SJSA1 (cell line): Measurements from ENCODE around the gene SERPINC1. TPM values are rescaled to one million over a fixed set of nuclear protein-coding genes. Genes with fewer than 3 reads are reported as not detected.
"Not testable (repeated sequence)": the region's sequence is repeated elsewhere in the genome, so short reads cannot be mapped to it uniquely, and the experiment has no call there.

ENCODE experiments used
- DNase-seq, 2 experiments: peaks; one replicate each; pipeline ENCODE4 v3.0.0-alpha.2; 2015 to 2020; ENCODE audit warnings: low spot score in 2 of 2, low read depth in 1 of 2
- H3K27ac ChIP-seq: fragments of 250-450 bp; sonication (Bioruptor Pico); 2 replicates; pipeline ENCODE4 v1.5.1; 2020; ENCODE audit warnings: mild to moderate bottlenecking, moderate library complexity
- H3K27me3 ChIP-seq: fragments of 250-450 bp; sonication (Bioruptor Pico); replicated peaks from 2 replicates; pipeline ENCODE4 v1.5.1; 2020; ENCODE audit warnings: mild to moderate bottlenecking, moderate library complexity
- H3K36me3 ChIP-seq: fragments of 250-450 bp; sonication (Bioruptor Pico); 2 replicates; pipeline ENCODE4 v1.5.1; 2020; ENCODE audit warnings: mild to moderate bottlenecking
- H3K4me1 ChIP-seq: fragments of 250-450 bp; sonication (Bioruptor Pico); replicated peaks from 2 replicates; pipeline ENCODE4 v1.6.1; 2021; ENCODE audit warnings: mild to moderate bottlenecking
- H3K4me3 ChIP-seq: fragments of 250-450 bp; sonication (Bioruptor Pico); 2 replicates; pipeline ENCODE4 v1.5.1; 2020; ENCODE audit warnings: mild to moderate bottlenecking
- H3K9me3 ChIP-seq: fragments of 250-450 bp; sonication (Bioruptor Pico); replicated peaks from 2 replicates; pipeline ENCODE4 v1.5.1; 2020; ENCODE audit warnings: mild to moderate bottlenecking
- total RNA-seq: library from RNA; depleted of rRNA; stranded (reverse); fragments of >200 nt; shearing (Covaris generic); gene quantifications from 2 replicates; pipeline ENCODE4 v1.2.3, GENCODE V29; 2014; rRNA removed

SERPINC1 gene
- total RNA-seq = 0.34 TPM in 1 of 2 replicates, not detected in the other

DNA sequence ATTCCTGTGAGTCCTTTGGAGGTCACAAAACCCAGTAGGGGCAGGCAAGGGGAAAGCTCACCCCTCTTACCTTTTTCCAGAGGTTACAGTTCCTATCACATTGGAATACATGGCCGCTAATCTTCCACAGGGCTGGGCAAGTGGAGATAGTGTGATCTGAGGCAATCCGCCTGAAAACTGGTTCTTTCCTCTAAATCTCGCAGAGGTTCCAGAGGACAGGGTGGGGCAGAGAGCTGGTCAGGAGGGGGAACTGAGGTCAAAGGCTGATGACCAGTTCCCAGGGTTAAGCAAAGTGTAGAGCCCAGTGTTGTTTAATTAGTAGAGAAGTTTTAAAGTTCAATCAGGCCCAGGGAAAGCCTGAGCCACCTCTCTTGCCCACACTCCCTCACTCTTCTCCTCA, at the start of gene SERPINC1:
Gene SERPINC1 (minus strand): TSS at position 179 of the 400 bp plus-strand sequence. CDS start 68 bp downstream, at position 111.
- Histone ChIP-seq H3K4me1 (no peaks in the 10 kb centered on the region), H3K36me3 (no peaks in the 10 kb centered on the region), H3K27ac (no peak within 1 kb of the TSS), H3K27me3 (no peaks in the 10 kb centered on the region), H3K9me3 (no peaks in the 10 kb centered on the region), H3K4me3 (no peak within 1 kb of the TSS)
- DNase-seq = no peak

DNA sequence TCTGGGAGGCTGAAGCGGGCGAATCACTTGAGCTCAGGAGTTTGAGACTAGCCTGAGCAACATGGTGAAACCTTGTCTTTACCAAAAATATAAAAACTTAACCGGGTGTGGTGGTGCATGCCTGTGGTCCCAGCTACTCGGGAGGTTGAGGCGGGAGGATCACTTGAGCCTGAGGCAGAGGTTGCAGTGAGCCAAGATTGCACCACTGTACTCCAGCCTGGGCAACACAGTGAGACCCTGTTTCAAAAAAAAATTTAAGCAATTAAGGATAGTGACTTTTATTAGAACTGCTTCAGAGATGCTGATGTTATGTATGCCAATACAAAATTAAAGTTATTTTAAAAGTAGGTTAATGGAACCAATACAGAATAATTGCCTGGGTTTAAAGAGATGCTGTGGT, 48.8 kb upstream of the SERPINC1 start:
- peaks cover 69% of the 10 kb centered on the region for H3K36me3 ChIP-seq
- not testable (repeated sequence) for DNase-seq

DNA sequence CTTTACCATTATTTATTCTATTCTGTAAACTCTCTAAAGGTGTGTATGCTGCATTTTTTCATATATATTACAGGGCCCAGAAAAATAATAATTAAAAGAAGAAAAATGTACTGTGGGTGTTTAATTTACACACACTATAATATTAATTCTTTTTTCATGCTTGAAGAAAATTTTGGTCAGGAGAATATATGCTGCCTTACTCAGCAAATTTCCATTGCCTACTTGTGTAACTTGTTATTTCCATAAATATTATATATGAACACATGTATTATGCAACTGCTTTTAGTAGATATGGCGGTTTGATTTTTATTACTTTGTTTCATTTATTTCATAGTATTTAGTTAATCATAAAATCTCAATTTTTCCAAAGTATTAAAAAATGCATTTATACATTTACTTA, 46.4 kb upstream of the SERPINC1 start:
- Histone ChIP-seq H3K4me1 (no peaks in the 10 kb centered on the region), H3K27me3 (no peaks in the 10 kb centered on the region), H3K27ac (no peak overlapping the region), H3K4me3 (no peak overlapping the region), H3K36me3 (peaks cover 79% of the 10 kb centered on the region), H3K9me3 (no peaks in the 10 kb centered on the region)
- no peak for DNase-seq

More for the DNA sequence above, 48.8 kb upstream of the SERPINC1 start:
- not testable (repeated sequence) for H3K27me3 ChIP-seq, H3K27ac ChIP-seq, H3K4me3 ChIP-seq, H3K9me3 ChIP-seq, H3K4me1 ChIP-seq

DNA sequence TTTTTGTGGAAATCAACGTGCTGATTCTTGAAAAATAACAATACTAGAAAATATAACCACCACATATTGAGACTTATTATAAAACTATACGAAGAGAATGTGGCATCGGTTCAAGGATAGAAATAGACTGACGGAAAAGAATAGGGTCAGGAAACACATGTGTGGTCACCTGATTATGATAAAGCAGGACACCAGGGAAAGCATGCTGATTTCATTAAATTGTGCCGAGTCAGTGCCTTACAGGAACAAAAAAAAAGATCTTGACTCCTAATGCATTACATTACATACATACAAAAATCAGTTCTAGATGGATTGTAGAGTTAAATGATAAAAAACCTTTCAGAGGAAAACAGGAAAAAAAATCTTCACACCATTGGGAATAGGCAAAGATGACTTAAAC, 43.5 kb upstream of the SERPINC1 start:
- DNase-seq = no peak
- H3K4me1 ChIP-seq = no peaks in the 10 kb centered on the region
- no peaks in the 10 kb centered on the region for H3K9me3 ChIP-seq
- no peaks in the 10 kb centered on the region for H3K27me3 ChIP-seq
- H3K27ac ChIP-seq = no peak overlapping the region
- H3K36me3 ChIP-seq = peaks cover 78% of the 10 kb centered on the region
- no peak overlapping the region for H3K4me3 ChIP-seq

DNA sequence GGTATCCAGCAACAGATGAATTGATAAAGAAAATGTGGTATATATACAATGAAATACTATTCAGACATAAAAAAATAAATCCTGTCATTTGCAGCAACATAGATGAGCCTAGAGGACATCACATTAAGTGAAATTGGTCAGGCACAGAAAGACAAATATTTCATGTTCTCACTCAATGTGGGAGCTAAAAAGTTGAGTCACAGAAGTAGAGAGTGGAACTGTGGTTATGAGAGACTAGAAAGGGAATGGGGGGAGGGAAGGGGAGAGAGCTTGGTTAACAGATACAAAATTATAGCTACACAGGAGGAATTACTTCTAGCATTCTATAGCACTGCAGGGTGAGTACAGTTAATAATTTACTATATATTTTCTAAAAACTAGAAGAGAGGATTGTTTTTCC, 37.1 kb upstream of the SERPINC1 start:
- H3K4me3 ChIP-seq = no peak overlapping the region
- no peaks in the 10 kb centered on the region for H3K4me1 ChIP-seq
- H3K36me3 ChIP-seq = peaks cover 63% of the 10 kb centered on the region
- DNase-seq = no peak
- no peak overlapping the region for H3K27ac ChIP-seq
- no peaks in the 10 kb centered on the region for H3K9me3 ChIP-seq
- H3K27me3 ChIP-seq = no peaks in the 10 kb centered on the region

DNA sequence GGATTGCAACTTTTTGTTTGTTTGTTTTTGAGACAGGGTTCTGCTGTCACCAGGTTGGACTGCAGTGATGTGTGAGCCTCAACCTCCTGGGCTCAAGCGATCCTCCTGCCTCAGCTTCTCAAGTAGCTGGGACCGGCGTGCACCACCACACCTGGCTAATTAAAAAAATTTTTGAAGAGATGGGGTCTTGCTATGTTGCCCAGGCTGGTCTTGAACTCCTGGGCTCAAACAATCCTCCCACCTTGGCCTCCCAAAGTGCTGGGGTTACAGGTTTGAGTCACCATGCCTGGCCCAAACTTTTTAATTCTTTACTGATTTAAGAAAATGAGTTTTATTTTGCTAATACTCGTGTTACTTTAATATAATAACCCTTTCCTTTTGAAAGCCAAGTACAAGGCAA, 31.5 kb upstream of the SERPINC1 start:
- Histone ChIP-seq H3K4me1 (no peaks in the 10 kb centered on the region), H3K9me3 (no peaks in the 10 kb centered on the region), H3K27me3 (no peaks in the 10 kb centered on the region), H3K4me3 (no peak overlapping the region), H3K27ac (no peak overlapping the region), H3K36me3 (peaks cover 77% of the 10 kb centered on the region)
- no peak for DNase-seq

DNA sequence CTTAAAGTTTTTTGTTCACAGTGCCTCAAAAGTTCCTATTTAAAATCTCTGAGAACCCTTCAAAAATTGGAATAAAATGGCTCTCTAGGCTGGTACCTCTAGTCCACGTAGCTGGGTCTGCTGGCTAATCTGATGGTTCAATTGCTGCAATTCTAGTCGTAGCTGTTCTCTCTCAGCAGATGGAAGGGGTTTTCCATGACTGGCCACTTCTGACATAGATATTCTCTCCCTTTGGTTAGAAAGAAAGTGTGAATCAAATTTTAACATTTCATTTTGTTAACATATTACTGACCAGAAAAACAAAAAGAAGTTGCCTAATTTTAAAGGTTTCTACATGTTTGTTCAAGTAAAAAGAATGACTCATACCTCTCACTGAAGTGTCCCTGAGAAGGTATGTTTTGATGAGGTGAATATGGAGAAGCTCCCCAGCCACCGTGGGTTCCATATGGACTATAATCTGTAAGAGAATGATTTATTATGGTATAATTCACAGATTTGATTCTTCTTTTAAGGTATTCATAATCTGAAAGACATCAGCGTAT, 29.3 kb upstream of the SERPINC1 start:
- Histone ChIP-seq H3K27me3 (no peaks in the 10 kb centered on the region), H3K9me3 (no peaks in the 10 kb centered on the region), H3K4me3 (no peak overlapping the region), H3K4me1 (no peaks in the 10 kb centered on the region), H3K27ac (no peak overlapping the region), H3K36me3 (peaks cover 75% of the 10 kb centered on the region)
- no peak for DNase-seq

DNA sequence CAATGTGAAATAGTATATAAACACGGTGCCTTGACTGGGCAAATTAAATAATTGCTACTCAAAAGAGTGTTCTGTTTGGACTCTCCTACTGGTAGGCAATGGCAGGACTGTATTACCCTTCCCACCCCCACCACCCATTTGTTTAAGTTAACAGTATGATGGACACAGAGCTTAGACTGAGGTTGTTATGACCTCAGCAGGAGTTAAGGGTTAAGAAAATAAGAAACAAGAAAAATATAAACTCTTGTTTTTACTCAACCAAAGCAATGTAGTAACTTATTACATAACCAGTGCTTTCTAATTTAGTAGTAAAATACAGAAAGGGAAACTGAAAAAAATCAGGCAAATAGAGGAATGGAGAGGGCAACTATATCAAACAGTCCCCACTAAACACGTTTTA, 19.9 kb upstream of the SERPINC1 start:
- no peak overlapping the region for H3K4me3 ChIP-seq
- peaks cover 51% of the 10 kb centered on the region for H3K36me3 ChIP-seq
- no peaks in the 10 kb centered on the region for H3K4me1 ChIP-seq
- no peaks in the 10 kb centered on the region for H3K27me3 ChIP-seq
- H3K27ac ChIP-seq = no peak overlapping the region
- no peak for DNase-seq
- no peaks in the 10 kb centered on the region for H3K9me3 ChIP-seq

DNA sequence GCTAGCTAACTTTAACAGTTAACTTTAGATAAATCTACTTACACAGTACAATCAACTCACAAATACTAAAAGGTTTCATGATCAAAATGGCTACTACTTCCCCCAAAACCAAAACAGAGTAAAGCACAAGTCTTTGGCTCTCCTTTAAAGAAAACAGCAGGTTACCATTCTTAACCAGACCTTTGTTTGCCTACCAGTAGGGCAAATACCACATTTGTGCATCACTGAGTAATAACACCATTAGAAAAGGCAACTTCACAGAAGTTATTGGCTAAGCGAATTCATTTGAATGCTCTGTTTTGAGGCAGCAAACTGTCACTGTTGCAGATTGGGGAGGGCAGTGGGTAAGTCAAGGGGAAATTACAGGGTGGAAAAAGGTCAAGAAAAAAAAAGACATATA, 17.3 kb upstream of the SERPINC1 start:
- no peaks in the 10 kb centered on the region for H3K9me3 ChIP-seq
- DNase-seq = no peak
- H3K4me3 ChIP-seq = no peak overlapping the region
- peaks cover 32% of the 10 kb centered on the region for H3K36me3 ChIP-seq
- no peaks in the 10 kb centered on the region for H3K4me1 ChIP-seq
- no peaks in the 10 kb centered on the region for H3K27me3 ChIP-seq
- H3K27ac ChIP-seq = no peak overlapping the region

DNA sequence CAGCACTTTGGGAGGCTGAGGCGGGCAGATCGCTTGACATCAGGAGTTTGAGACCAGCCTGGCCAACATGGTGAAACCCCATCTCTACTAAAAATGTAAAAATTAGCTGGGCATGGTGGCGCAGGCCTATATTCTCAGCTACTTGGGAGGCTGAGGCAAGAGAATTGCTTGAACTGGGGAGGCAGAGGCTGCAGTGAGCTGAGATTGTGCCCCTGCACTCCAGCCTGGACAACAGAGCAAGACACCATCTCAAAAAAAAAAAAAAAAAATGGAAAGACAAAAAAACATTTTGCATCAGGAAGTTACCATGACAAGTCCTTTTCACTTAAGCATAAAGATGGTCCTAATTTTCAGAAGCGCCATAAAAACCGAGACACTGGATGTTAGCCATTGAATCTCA, 13.4 kb upstream of the SERPINC1 start:
- H3K36me3 ChIP-seq = peaks cover 13% of the 10 kb centered on the region
- DNase-seq, H3K9me3 ChIP-seq, H3K4me3 ChIP-seq, H3K27me3 ChIP-seq, H3K27ac ChIP-seq, H3K4me1 ChIP-seq: not testable (repeated sequence)

DNA sequence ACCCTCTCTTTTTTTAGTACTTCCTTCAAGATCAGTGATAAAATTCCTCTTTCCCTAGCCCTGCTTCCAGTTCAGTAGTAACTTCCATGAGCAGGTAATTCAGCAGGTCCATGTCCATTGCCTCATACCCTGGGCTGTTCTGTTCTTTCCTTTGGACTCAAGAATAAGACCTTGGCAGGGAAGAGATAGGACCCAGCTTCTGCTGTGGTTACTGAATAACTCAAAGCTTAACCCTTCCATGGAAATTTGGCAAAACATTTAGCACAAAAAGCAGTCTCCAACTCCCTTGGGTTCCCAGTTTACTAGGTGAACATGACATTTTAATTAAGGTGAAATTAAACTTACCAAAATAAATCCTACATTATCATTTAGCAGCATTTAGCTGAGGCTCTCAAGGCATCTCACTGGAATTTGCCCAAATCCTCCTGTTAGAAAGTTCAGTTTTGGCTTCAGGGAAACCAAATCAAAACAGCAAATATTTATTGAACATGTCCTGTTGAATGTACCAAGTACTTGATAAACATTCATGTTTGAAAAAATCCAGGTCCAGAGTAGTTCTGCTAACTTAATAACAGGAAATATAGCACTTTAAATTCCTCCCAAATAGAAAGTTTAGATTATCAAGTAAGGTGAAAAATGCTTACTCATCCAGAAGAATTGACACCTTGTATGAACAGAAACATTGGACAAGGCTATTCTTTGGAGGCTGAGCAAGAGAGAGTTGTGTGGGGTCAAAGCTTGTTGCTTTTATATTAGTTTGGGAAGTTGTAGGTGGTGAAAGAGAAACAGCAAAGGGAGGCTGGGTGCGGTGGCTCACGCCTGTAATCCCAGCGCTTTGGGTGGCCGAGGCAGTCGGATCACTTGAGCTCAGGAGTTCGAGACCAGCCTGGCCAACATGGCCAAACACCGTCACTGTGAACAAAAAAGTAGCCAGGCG, 8.4 kb upstream of the SERPINC1 start:
- Histone ChIP-seq H3K4me1 (no peaks in the 10 kb centered on the region), H3K4me3 (no peak overlapping the region), H3K36me3 (no peaks in the 10 kb centered on the region), H3K9me3 (no peaks in the 10 kb centered on the region), H3K27ac (no peak overlapping the region), H3K27me3 (no peaks in the 10 kb centered on the region)
- DNase-seq = no peak

DNA sequence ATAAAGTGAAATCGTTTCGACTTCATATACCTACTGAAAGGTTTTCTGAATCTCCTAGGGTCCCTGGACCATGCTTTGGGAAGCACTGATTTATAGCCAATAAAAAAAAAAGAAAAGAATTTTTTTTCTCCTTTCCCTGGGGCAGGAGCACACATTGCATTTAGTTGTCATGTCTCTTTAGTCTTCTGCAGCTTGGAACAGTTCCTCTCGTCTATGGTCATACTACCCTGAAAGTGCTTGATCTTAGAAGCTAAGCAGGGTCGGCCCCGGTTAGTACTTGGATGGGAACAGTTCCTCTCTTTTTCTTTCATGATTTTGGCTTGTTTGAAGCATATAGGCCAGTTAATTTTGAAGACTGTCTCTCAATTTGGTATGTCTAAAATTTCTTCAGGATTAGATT, 3.7 kb upstream of the SERPINC1 start:
- H3K27ac ChIP-seq = no peak overlapping the region
- no peaks in the 10 kb centered on the region for H3K27me3 ChIP-seq
- DNase-seq = no peak

DNA sequence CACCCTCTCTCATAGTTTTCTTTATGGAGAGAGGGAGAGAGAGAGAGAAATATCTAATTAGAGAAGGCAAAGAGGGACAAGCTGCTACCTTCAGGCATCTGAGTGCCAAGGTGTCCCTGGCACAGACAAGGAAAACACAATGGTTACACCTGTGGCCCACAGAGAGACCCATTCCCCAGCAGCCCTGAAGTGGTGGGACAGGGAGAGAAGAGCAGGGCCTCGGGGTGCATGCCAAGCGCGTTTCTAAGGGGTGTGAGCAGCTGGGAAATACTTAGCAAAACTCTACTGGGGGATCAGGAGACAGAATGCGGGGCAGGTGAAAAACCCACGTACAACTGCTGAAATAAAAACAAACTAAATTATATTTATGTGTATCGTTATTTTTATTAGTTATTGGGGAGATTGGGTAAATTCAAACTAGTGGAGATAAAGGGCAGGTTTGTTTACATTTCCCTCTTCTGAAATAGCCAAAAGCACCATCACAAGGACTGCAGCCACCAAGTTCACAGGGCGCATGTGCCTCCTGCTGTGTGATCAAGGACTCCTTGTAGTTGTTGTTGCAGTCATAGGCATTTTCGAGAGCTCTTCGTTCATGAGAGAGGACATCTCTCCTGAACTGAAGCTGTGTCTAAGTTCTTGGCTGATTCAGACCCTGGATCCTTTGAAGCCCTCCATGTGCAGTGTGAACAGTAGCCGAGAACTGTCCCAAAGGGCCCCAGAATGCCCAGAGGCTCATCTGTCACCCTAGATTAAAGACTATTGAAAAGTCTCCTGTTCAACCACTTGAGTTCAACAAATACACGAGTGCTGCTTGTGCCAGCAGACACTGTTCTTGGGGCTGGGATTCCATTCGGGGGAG, 737 bp upstream of the SERPINC1 start:
- no peak overlapping the region for H3K4me3 ChIP-seq
- no peaks in the 10 kb centered on the region for H3K4me1 ChIP-seq
- no peaks in the 10 kb centered on the region for H3K36me3 ChIP-seq
- no peaks in the 10 kb centered on the region for H3K27me3 ChIP-seq
- H3K27ac ChIP-seq = no peak overlapping the region
- H3K9me3 ChIP-seq = no peaks in the 10 kb centered on the region
- no peak for DNase-seq

More for the DNA sequence above, 3.7 kb upstream of the SERPINC1 start:
- no peaks in the 10 kb centered on the region for H3K36me3 ChIP-seq
- no peaks in the 10 kb centered on the region for H3K9me3 ChIP-seq
- H3K4me1 ChIP-seq = no peaks in the 10 kb centered on the region
- H3K4me3 ChIP-seq = no peak overlapping the region

DNA sequence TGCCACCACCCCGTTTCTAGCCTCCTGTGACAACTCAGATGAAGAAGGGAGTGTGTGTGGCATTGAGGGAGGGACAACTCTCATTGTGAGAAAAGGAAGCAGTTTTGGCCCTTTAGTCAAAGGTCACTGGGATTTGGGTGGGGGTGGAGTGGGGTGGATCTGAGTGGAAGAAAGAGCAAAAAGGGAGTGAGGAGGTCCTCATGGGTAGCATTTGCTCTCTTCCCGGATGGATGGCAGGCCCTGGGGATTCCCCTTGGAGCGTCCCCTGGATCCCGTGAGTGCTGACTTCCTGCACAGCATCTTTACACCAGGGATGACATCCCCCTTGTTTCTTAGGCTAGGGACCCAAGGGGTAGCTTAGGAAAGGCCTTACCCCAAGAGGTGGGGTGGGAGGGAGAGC, 460 bp downstream of the SERPINC1 start:
- Histone ChIP-seq H3K27me3 (no peaks in the 10 kb centered on the region), H3K4me1 (no peaks in the 10 kb centered on the region), H3K27ac (no peak overlapping the region), H3K4me3 (no peak overlapping the region), H3K9me3 (no peaks in the 10 kb centered on the region), H3K36me3 (no peaks in the 10 kb centered on the region)
- no peak for DNase-seq
